ENCODE results near the gene MMD2.

DNA sequence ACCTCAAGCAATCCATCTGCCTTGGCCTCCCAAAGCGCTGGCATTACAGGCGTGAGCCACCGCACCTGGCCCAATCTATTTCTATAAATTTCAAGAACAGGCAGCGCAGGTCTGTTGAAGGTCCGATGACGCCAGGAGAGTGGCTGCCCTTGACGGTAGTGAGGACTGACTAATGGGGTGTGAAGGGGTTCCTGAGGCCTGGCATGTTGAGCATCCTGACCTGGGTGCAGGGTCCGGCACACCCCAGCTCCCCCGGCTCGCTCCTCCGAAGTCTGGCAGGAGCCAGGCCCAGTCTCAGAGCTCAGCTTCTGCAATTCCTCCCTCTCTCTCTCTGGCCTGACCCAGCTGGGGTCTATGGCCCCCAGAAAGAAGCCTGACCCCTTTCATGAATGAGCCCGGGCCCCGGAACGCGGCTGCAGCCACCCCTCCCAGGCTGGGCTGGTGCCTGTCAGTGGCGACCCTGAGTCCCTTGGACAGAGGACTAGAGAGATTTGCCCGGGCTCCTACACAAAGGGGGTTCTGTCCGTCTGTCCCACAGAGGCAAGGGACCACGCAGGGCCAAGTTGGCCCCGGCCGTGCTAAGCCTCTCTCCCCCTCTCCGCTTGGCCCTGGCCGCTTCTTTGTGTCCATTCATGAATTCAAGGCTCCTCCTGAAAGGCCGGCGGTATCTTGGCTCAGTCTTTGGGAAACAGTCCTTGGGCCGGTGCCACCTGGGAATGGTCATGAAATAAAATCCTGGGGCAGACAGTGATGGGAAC, 18.8 kb downstream of the MMD2 start:
- no peak for TF ChIP-seq YY1 (IDR thresholded peaks at IDR 0.05; ENCODE audit: insufficient read depth, insufficient read length)
- TF ChIP-seq SUZ12 (IDR thresholded peaks at IDR 0.05; ENCODE audit: extremely low read depth, insufficient read depth, insufficient read length) = no peak

All from NT2/D1 (cell line).